Measurements from ENCODE around the gene SLC38A6. TPM values are rescaled to one million over a fixed set of nuclear protein-coding genes. Genes with fewer than 3 reads are reported as not detected.

Gene SLC38A6
- 10 to 100 TPM; 13.7 to 37.7 (median 23.8) TPM for total RNA-seq

GRCh38 chr14:60980811-60981632 lies at the start of gene SLC38A6, which contains the start of gene TRMT5:
Gene SLC38A6, plus strand, starts transcription at chr14:60981245. Its CDS starts 33 bp downstream, at chr14:60981278.
Gene TRMT5, minus strand, starts transcription at chr14:60981079. Its CDS starts 106 bp downstream, at chr14:60980973.
- TF ChIP-seq POLR2AphosphoS5 (IDR thresholded peaks at IDR 0.05) (peak; percentile 90 to 92), POLR2A (IDR thresholded peaks at IDR 0.05) (peak in 2 of 4 donors; percentile 63 to 74), EP300 (IDR thresholded peaks at IDR 0.05) (peak in 2 of 4 donors; percentile 32 to 38), CTCF (IDR thresholded peaks at IDR 0.05) (no peak)
- peaks cover 7 to 32% (median 23%) of the 10 kb centered on the region in 4 donors for H3K4me1 ChIP-seq
- WGBS, 2 donors = 0 to 1% methylated on average over 40 to 48 of the region's 59 CpGs
- H3K36me3 ChIP-seq = peaks cover 0 to 14% (median 0%) of the 10 kb centered on the region in 4 donors
- peak within 1 kb of the TSS; percentile 62 to 96 (median 80) for H3K4me3 ChIP-seq
- DNase-seq (peak; percentile 93 to 95), ATAC-seq (ENCODE audit: low FRiP score in 2 of 2) (peak; percentile 97 to 98)
- H3K27me3 ChIP-seq = no peaks in the 10 kb centered on the region
- H3K9me3 ChIP-seq = no peaks in the 10 kb centered on the region
- H3K27ac ChIP-seq = peak within 1 kb of the TSS; percentile 82 to 93 (median 90)

- H3K4me1 ChIP-seq = no peaks in the 10 kb centered on the region
- 93% methylated on average over 8 of the region's 8 CpGs for WGBS, 2 donors
- TF ChIP-seq POLR2A (IDR thresholded peaks at IDR 0.05) = no peak
- no peak for TF ChIP-seq POLR2AphosphoS5 (IDR thresholded peaks at IDR 0.05)
- TF ChIP-seq CTCF (IDR thresholded peaks at IDR 0.05) = no peak
- TF ChIP-seq EP300 (IDR thresholded peaks at IDR 0.05) = no peak
- no peak overlapping the region for H3K27ac ChIP-seq
- DNase-seq = no peak
- H3K4me3 ChIP-seq = no peak overlapping the region
- no peak for ATAC-seq (ENCODE audit: low FRiP score in 2 of 2)
- no peaks in the 10 kb centered on the region for H3K9me3 ChIP-seq
- no peaks in the 10 kb centered on the region for H3K36me3 ChIP-seq
- H3K27me3 ChIP-seq = no peaks in the 10 kb centered on the region
These were observed 47.0 kb upstream of the SLC38A6 start for GRCh38 chr14:60933920-60934655.

- Histone ChIP-seq H3K27me3 (no peaks in the 10 kb centered on the region), H3K9me3 (no peaks in the 10 kb centered on the region), H3K27ac (no peak overlapping the region), H3K4me1 (no peaks in the 10 kb centered on the region), H3K36me3 (no peaks in the 10 kb centered on the region), H3K4me3 (no peak overlapping the region)
- ATAC-seq (ENCODE audit: low FRiP score in 2 of 2) (no peak), DNase-seq (no peak)
- TF ChIP-seq POLR2A (IDR thresholded peaks at IDR 0.05) = no peak
- no peak for TF ChIP-seq POLR2AphosphoS5 (IDR thresholded peaks at IDR 0.05)
- TF ChIP-seq CTCF (IDR thresholded peaks at IDR 0.05) = no peak
- no peak for TF ChIP-seq EP300 (IDR thresholded peaks at IDR 0.05)
These were observed 45.7 kb upstream of the SLC38A6 start for GRCh38 chr14:60935319-60935718.

- no peaks in the 10 kb centered on the region for H3K36me3 ChIP-seq
- no peak for TF ChIP-seq POLR2A (IDR thresholded peaks at IDR 0.05)
- no peak for TF ChIP-seq EP300 (IDR thresholded peaks at IDR 0.05)
- no peak for TF ChIP-seq CTCF (IDR thresholded peaks at IDR 0.05)
- no peak for TF ChIP-seq POLR2AphosphoS5 (IDR thresholded peaks at IDR 0.05)
- H3K9me3 ChIP-seq = no peaks in the 10 kb centered on the region
- ATAC-seq (ENCODE audit: low FRiP score in 2 of 2) (no peak), DNase-seq (no peak)
- H3K4me3 ChIP-seq = no peak overlapping the region
- no peak overlapping the region for H3K27ac ChIP-seq
- H3K4me1 ChIP-seq = no peaks in the 10 kb centered on the region
- H3K27me3 ChIP-seq = no peaks in the 10 kb centered on the region
- 94 to 100% methylated on average over 1 of the region's 1 CpG for WGBS, 2 donors
These were observed 37.4 kb upstream of the SLC38A6 start for GRCh38 chr14:60943637-60944032.
